ENCODE results near the gene CASK. TPM values are rescaled to one million over a fixed set of nuclear protein-coding genes. Genes with fewer than 3 reads are reported as not detected.

Gene CASK
- total and polyA plus RNA-seq, 9 of the 15 experiments (the other 6 are each of a cell fraction or from before 2014, with no cell fraction given) = 1.3 to 7.4 (median 5.2) TPM

DNA sequence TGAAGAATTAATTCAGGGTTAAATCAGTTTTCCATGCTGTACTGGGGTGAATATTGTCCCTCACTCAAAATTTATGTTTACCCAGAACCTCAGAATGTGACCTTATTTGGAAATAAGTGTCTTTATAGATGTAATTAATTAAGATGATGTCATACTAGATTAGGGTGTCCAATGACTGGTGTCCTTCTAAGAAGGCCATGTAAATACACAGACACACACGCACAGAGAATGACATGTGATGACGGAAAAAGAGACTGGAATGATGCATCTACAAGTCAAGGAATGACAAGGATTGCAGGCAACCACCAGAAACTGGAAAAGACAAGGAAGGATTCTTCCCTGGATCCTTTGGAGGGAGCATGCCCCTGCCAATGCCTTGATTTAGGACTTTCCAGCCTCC is 319.2 kb downstream of the CASK start:
- Histone ChIP-seq H3K79me2 (ENCODE audit: control insufficient read depth, insufficient read depth, low read length) (no peaks in the 10 kb centered on the region), H3K4me3 (no peak overlapping the region), H3K36me3 (ENCODE audit: control insufficient read depth, insufficient read depth, low read length) (no peaks in the 10 kb centered on the region), H3K27ac (ENCODE audit: extremely low read depth, low read depth, low read length) (no peak overlapping the region), H3K9me3 (replicated peaks; ENCODE audit: control insufficient read depth, insufficient read depth, low read depth, low read length) (no peaks in the 10 kb centered on the region), H3K4me2 (ENCODE audit: insufficient read depth, low read length) (no peak overlapping the region), H2AFZ (ENCODE audit: low read depth, low read length) (no peak overlapping the region), H3K9me1 (ENCODE audit: control insufficient read depth, insufficient read depth, low read length) (no peaks in the 10 kb centered on the region), H3K4me1 (replicated peaks in 1 of 2; ENCODE audit: control insufficient read depth in 2 of 2, insufficient read depth in 2 of 2, low read length in 2 of 2) (peaks cover 0 to 11% of the 10 kb centered on the region in 2 experiments; a peak in 3 of 5 replicates), H3K9ac (ENCODE audit: insufficient read depth in 1 of 2, low read depth in 2 of 2, low read length in 2 of 2) (no peak overlapping the region), H3K27me3 (ENCODE audit: control insufficient read depth in 2 of 2, insufficient read depth in 2 of 2, low read length in 2 of 2) (no peaks in the 10 kb centered on the region), H4K20me1 (replicated peaks; ENCODE audit: control insufficient read depth, insufficient read depth, low read length) (no peaks in the 10 kb centered on the region)
- ATAC-seq (no peak), DNase-seq (ENCODE audit: extremely low read depth in 1 of 4, low spot score in 3 of 4) (no peak), FAIRE-seq (no peak)
- intact Hi-C loops (cut with micrococcal nuclease) = no loop called here
- in situ Hi-C loops (cut with MboI) = no loop called here
- BruUV-seq (replicated peaks) = no TSS peak
- CTCF ChIA-PET (ENCODE audit: low intra/inter-chr PET ratio) = no interaction called here
- POLR2A ChIA-PET = no interaction called here
- WGBS (ENCODE audit: insufficient coverage, low coverage, missing lambda C conversion rate) = 34% methylated on average over 2 of the region's 2 CpGs
- TF ChIP-seq, protein P1, sequence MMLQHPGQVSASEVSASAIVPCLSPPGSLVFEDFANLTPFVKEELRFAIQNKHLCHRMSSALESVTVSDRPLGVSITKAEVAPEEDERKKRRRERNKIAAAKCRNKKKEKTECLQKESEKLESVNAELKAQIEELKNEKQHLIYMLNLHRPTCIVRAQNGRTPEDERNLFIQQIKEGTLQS (IDR thresholded peaks at IDR 0.05) = peak; percentile 32; the same call in 1 of the 2 replicates
- TF ChIP-seq, protein P1 (CRISPR knock-in tag; conservative IDR thresholded peaks at IDR 0.05) = no peak
- TF ChIP-seq MEF2A (IDR thresholded peaks at IDR 0.05; ENCODE audit: control insufficient read depth, low read depth, low read length) = no peak

DNA sequence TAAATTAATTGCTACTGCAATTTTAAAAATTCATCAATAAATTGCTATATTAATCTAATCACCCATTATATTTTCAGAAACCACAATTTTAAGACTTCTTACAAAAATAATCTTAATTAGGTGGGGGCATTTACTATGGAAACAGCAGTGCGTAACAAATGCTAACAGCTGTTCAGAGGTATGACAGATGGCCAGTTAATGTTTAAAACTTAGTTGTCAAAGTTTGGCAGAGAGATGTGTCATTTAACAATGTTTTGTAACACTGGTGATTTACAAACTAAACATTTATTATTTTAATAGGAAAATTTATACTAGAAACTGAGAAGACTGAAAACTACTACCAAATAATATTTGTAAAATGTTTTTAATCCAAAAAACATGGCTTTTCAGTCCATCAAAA is 319.8 kb downstream of the CASK start:
- H3K9ac ChIP-seq (ENCODE audit: insufficient read depth in 1 of 2, low read depth in 2 of 2, low read length in 2 of 2) = no peak overlapping the region
- no peak for ATAC-seq
- ChIA-PET CTCF (ENCODE audit: low intra/inter-chr PET ratio) (no interaction called here), POLR2A (no interaction called here)
- H3K27ac ChIP-seq (ENCODE audit: extremely low read depth, low read depth, low read length) = no peak overlapping the region
- no peak overlapping the region for H3K4me3 ChIP-seq
- no peaks in the 10 kb centered on the region for H3K36me3 ChIP-seq (ENCODE audit: control insufficient read depth, insufficient read depth, low read length)
- H3K9me1 ChIP-seq (ENCODE audit: control insufficient read depth, insufficient read depth, low read length) = no peaks in the 10 kb centered on the region
- H4K20me1 ChIP-seq (replicated peaks; ENCODE audit: control insufficient read depth, insufficient read depth, low read length) = no peaks in the 10 kb centered on the region
- H3K4me2 ChIP-seq (ENCODE audit: insufficient read depth, low read length) = no peak overlapping the region
- H3K79me2 ChIP-seq (ENCODE audit: control insufficient read depth, insufficient read depth, low read length) = no peaks in the 10 kb centered on the region
- WGBS (ENCODE audit: insufficient coverage, low coverage, missing lambda C conversion rate) = 50% methylated on average over 1 of the region's 1 CpG
- DNase-seq (ENCODE audit: extremely low read depth in 1 of 4, low spot score in 3 of 4) = no peak
- no peak overlapping the region for H2AFZ ChIP-seq (ENCODE audit: low read depth, low read length)
- FAIRE-seq = no peak
- intact Hi-C loops (cut with micrococcal nuclease) = no loop called here
- in situ Hi-C loops (cut with MboI) = no loop called here
- TF ChIP-seq RFX5 (IDR thresholded peaks at IDR 0.05; ENCODE audit: low read depth, low read length) = no peak
- no peak for TF ChIP-seq CHD4 (IDR thresholded peaks at IDR 0.05; ENCODE audit: insufficient read depth, insufficient replicate concordance, low read depth, low read length, poor library complexity, severe bottlenecking)
- TF ChIP-seq, protein P2, sequence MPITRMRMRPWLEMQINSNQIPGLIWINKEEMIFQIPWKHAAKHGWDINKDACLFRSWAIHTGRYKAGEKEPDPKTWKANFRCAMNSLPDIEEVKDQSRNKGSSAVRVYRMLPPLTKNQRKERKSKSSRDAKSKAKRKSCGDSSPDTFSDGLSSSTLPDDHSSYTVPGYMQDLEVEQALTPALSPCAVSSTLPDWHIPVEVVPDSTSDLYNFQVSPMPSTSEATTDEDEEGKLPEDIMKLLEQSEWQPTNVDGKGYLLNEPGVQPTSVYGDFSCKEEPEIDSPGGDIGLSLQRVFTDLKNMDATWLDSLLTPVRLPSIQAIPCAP (CRISPR knock-in tag; IDR thresholded peaks at IDR 0.05; ENCODE audit: borderline replicate concordance) = no peak
- TF ChIP-seq, protein P3, sequence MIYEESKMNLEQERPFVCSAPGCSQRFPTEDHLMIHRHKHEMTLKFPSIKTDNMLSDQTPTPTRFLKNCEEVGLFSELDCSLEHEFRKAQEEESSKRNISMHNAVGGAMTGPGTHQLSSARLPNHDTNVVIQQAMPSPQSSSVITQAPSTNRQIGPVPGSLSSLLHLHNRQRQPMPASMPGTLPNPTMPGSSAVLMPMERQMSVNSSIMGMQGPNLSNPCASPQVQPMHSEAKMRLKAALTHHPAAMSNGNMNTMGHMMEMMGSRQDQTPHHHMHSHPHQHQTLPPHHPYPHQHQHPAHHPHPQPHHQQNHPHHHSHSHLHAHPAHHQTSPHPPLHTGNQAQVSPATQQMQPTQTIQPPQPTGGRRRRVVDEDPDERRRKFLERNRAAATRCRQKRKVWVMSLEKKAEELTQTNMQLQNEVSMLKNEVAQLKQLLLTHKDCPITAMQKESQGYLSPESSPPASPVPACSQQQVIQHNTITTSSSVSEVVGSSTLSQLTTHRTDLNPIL (CRISPR knock-in tag; IDR thresholded peaks at IDR 0.05) = no peak
- TF ChIP-seq ETV5 (CRISPR knock-in tag; IDR thresholded peaks at IDR 0.05; ENCODE audit: low read depth) = no peak
- TF ChIP-seq NCOA4 (IDR thresholded peaks at IDR 0.05; ENCODE audit: partially characterized antibody) = no peak
- no peak for TF ChIP-seq ZNF217 (CRISPR knock-in tag; IDR thresholded peaks at IDR 0.05)
- H3K27me3 ChIP-seq (ENCODE audit: control insufficient read depth in 2 of 2, insufficient read depth in 2 of 2, low read length in 2 of 2) = no peaks in the 10 kb centered on the region
- BruUV-seq (replicated peaks) = no TSS peak
- H3K9me3 ChIP-seq (replicated peaks; ENCODE audit: control insufficient read depth, insufficient read depth, low read depth, low read length) = no peaks in the 10 kb centered on the region
- H3K4me1 ChIP-seq (replicated peaks in 1 of 2; ENCODE audit: control insufficient read depth in 2 of 2, insufficient read depth in 2 of 2, low read length in 2 of 2) = peaks cover 0 to 11% of the 10 kb centered on the region in 2 experiments; a peak in 3 of 5 replicates
